Neural cell (in vitro differentiated cells): ENCODE results near the gene ATXN1L. TPM values are rescaled to one million over a fixed set of nuclear protein-coding genes. Genes with fewer than 3 reads are reported as not detected.
A peak's percentile ranks its signal among the peaks of the same experiment; 100 is the strongest.

Experiments
- H2AFZ ChIP-seq: fragments of 200-600, 300-800 bp; sonication (generic), shearing (Covaris generic); 2 replicates; pipeline ENCODE4 v1.6.0; 2014; ENCODE audit warnings: low read depth, mild to moderate bottlenecking, antibody characterized with exemption, low read length, moderate library complexity
- H3F3A ChIP-seq: fragments of 200-600 bp; shearing (Covaris generic); 2 replicates; pipeline ENCODE4 v1.6.1; 2016; ENCODE audit warnings: mild to moderate bottlenecking, moderate library complexity, mixed read lengths, antibody characterized with exemption, low read length; ENCODE audit not compliant: insufficient read depth, poor library complexity, severe bottlenecking
- H3K27ac ChIP-seq: fragments of 200-600, 300-800 bp; sonication (generic), shearing (Covaris generic); 2 replicates; pipeline ENCODE4 v1.5.1; 2014; ENCODE audit warnings: mild to moderate bottlenecking, low read length, moderate library complexity
- H3K27me3 ChIP-seq: fragments of 300-800, 200-600 bp; sonication (generic), shearing (Covaris generic); 2 replicates; pipeline ENCODE4 v1.6.0; 2014; ENCODE audit warnings: mild to moderate bottlenecking, low read depth, low read length, moderate library complexity; ENCODE audit not compliant: insufficient read depth
- H3K36me3 ChIP-seq: fragments of 300-800, 200-600 bp; sonication (generic), shearing (Covaris generic); 2 replicates; pipeline ENCODE4 v1.5.1; 2014; ENCODE audit warnings: mild to moderate bottlenecking, antibody characterized with exemption, low read length, moderate library complexity; ENCODE audit not compliant: insufficient read depth
- H3K4me2 ChIP-seq: fragments of 300-800, 200-600 bp; sonication (generic), shearing (Covaris generic); 2 replicates; pipeline ENCODE4 v1.6.0; 2014; ENCODE audit warnings: mild to moderate bottlenecking, low read length
- H3K4me3 ChIP-seq: fragments of 300-800, 200-600 bp; sonication (generic), shearing (Covaris generic); 2 replicates; pipeline ENCODE4 v1.5.1; 2014; ENCODE audit warnings: mild to moderate bottlenecking, low read length, moderate library complexity
- H3K79me2 ChIP-seq: fragments of 200-600 bp; shearing (Covaris generic); replicated peaks from 2 replicates; pipeline ENCODE4 v1.6.0; 2014; ENCODE audit warnings: mild to moderate bottlenecking, low read length, moderate library complexity; ENCODE audit not compliant: insufficient read depth
- H3K9ac ChIP-seq: fragments of 300-800, 200-600 bp; sonication (generic), shearing (Covaris generic); 2 replicates; pipeline ENCODE4 v1.6.1; 2016; ENCODE audit warnings: mild to moderate bottlenecking, low read length, mixed read lengths
- H3K9me2 ChIP-seq: fragments of 200-600 bp; shearing (Covaris generic); 2 replicates; pipeline ENCODE4 v1.6.1; 2016; ENCODE audit warnings: mild to moderate bottlenecking, low read length, mixed read lengths; ENCODE audit not compliant: insufficient read depth
- H3K9me3 ChIP-seq: fragments of 200-600, 300-800 bp; sonication (generic), shearing (Covaris generic); 2 replicates; pipeline ENCODE4 v1.6.1; 2016; ENCODE audit warnings: mild to moderate bottlenecking, mixed run types, low read length, moderate library complexity, mixed read lengths
- H4K20me1 ChIP-seq: fragments of 200-600 bp; shearing (Covaris generic); 2 replicates; pipeline ENCODE4 v1.6.1; 2016; ENCODE audit warnings: mild to moderate bottlenecking, mixed run types; ENCODE audit not compliant: insufficient read depth
- CTCF ChIP-seq: fragments of 450-650 bp; IDR thresholded peaks from 2 replicates; pipeline ENCODE4 v1.5.1; 2014; ENCODE audit warnings: antibody characterized with exemption, mild to moderate bottlenecking, moderate library complexity; ENCODE audit not compliant: poor library complexity, severe bottlenecking
- EP300 ChIP-seq: fragments of 450-650 bp; conservative IDR thresholded peaks from 2 replicates; pipeline ENCODE4 v1.6.1; 2014; ENCODE audit warnings: antibody characterized with exemption, mild to moderate bottlenecking, moderate library complexity; ENCODE audit not compliant: poor library complexity, severe bottlenecking
- EZH2 ChIP-seq: fragments of 200-600, 300-800 bp; shearing (Covaris generic), sonication (generic); IDR thresholded peaks from 2 replicates; pipeline ENCODE4 v1.6.1; 2014; ENCODE audit warnings: antibody characterized with exemption, low read length, borderline replicate concordance, mild to moderate bottlenecking; ENCODE audit not compliant: insufficient read depth, poor library complexity, severe bottlenecking
- MXI1 ChIP-seq: fragments of 450-650 bp; conservative IDR thresholded peaks from 2 replicates; pipeline ENCODE4 v1.6.1; 2014; ENCODE audit warnings: antibody characterized with exemption, mild to moderate bottlenecking; ENCODE audit not compliant: poor library complexity, severe bottlenecking
- POLR2AphosphoS5 ChIP-seq: IDR thresholded peaks from 2 replicates; pipeline ENCODE4 v1.6.1; 2012
- RAD21 ChIP-seq: fragments of 450-650 bp; conservative IDR thresholded peaks from 2 replicates; pipeline ENCODE4 v1.6.1; 2014; ENCODE audit warnings: antibody characterized with exemption, mild to moderate bottlenecking, moderate library complexity
- SMC3 ChIP-seq: fragments of 450-650 bp; conservative IDR thresholded peaks from 2 replicates; pipeline ENCODE4 v1.6.1; 2014; ENCODE audit warnings: antibody characterized with exemption, mild to moderate bottlenecking, moderate library complexity; ENCODE audit not compliant: poor library complexity
- TAF1 ChIP-seq: IDR thresholded peaks from 2 replicates; pipeline ENCODE4 v1.6.1; 2012; ENCODE audit warnings: low read depth
- polyA plus RNA-seq: library from polyadenylated mRNA; depleted of rRNA; stranded (reverse); fragments of >200 nt; gene quantifications from 2 replicates; pipeline ENCODE4 v1.2.3, GENCODE V29; 2014
- TF ChIP-seq, protein P1 (sequence below): IDR thresholded peaks from 2 replicates; pipeline ENCODE4 v1.6.1; 2012; ENCODE audit warnings: borderline replicate concordance

ATXN1L gene
- polyA plus RNA-seq, 1 donor from 2014 or later, result 9.5 TPM

DNA sequence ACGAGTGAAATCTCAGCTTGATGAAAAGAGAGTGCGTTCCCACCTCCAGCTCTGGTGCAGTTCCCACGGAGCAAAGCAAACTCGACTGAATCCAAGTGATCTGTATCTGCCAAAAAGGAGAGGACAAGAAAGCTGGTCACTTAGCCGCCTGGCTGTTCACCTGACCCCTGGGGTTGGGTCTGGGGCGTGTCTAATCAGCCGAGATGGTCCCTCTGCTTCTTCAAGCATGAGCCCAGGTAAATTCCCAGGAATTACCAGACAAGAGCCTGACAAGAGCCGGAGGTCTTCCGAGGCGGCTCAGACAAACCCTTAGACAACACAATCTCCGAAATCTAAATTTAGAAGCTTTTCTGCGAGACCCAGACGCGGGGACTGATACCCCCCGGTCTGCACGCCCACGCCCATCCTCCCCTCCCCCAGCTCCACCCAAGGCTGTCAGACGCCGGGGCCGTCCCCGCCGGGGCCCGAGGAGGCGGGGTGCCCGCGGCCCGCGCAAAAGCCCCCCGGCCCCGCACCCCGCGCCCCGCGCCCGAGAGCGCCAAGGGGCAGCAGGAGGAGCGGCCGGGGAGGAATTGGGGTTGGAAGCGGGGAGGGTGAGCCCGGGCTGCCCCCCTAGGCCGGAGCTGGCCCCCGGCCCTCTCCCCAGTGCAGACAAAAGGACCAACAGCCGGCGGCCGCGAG, 37.5 kb downstream of the ATXN1L start:
- Histone ChIP-seq H3K4me3 (peak overlapping the region; percentile 81), H3K9ac (peak overlapping the region; percentile 99), H3F3A (peaks cover 4% of the 10 kb centered on the region), H3K9me2 (no peaks in the 10 kb centered on the region), H2AFZ (peak overlapping the region; percentile 51), H4K20me1 (peaks cover 5% of the 10 kb centered on the region), H3K27me3 (no peaks in the 10 kb centered on the region), H3K36me3 (peaks cover 11% of the 10 kb centered on the region), H3K4me2 (peak overlapping the region; percentile 100), H3K9me3 (no peaks in the 10 kb centered on the region), H3K27ac (peak overlapping the region; percentile 99), H3K79me2 (peaks cover 42% of the 10 kb centered on the region)
- TF ChIP-seq TAF1 (no peak), CTCF (no peak), MXI1 (peak; percentile 16)
- TF ChIP-seq, protein P1, sequence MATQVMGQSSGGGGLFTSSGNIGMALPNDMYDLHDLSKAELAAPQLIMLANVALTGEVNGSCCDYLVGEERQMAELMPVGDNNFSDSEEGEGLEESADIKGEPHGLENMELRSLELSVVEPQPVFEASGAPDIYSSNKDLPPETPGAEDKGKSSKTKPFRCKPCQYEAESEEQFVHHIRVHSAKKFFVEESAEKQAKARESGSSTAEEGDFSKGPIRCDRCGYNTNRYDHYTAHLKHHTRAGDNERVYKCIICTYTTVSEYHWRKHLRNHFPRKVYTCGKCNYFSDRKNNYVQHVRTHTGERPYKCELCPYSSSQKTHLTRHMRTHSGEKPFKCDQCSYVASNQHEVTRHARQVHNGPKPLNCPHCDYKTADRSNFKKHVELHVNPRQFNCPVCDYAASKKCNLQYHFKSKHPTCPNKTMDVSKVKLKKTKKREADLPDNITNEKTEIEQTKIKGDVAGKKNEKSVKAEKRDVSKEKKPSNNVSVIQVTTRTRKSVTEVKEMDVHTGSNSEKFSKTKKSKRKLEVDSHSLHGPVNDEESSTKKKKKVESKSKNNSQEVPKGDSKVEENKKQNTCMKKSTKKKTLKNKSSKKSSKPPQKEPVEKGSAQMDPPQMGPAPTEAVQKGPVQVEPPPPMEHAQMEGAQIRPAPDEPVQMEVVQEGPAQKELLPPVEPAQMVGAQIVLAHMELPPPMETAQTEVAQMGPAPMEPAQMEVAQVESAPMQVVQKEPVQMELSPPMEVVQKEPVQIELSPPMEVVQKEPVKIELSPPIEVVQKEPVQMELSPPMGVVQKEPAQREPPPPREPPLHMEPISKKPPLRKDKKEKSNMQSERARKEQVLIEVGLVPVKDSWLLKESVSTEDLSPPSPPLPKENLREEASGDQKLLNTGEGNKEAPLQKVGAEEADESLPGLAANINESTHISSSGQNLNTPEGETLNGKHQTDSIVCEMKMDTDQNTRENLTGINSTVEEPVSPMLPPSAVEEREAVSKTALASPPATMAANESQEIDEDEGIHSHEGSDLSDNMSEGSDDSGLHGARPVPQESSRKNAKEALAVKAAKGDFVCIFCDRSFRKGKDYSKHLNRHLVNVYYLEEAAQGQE, result peak; percentile 45

GRCh38 chr16:71883849-71884638, 38.3 kb downstream of the ATXN1L start, which contains the start of gene ZNF821:
Gene ZNF821 (minus strand): TSS chr16:71884182. CDS start chr16:71879946, 4,236 bp downstream.
- H3K79me2 ChIP-seq, result peaks cover 40% of the 10 kb centered on the region
- H3K9ac ChIP-seq, result peak within 1 kb of the TSS; percentile 99
- peak; percentile 83 for TF ChIP-seq TAF1
- no peak for TF ChIP-seq RAD21
- peak; percentile 69 for TF ChIP-seq MXI1
- peak; percentile 94 for TF ChIP-seq POLR2AphosphoS5
- TF ChIP-seq CTCF, result peak; percentile 53
- no peak for TF ChIP-seq EZH2
- TF ChIP-seq EP300, result peak; percentile 60
- TF ChIP-seq, protein P1, result peak; percentile 90
- TF ChIP-seq SMC3, result peak; percentile 29
- peak within 1 kb of the TSS; percentile 99 for H3K27ac ChIP-seq
- peak within 1 kb of the TSS; percentile 100 for H2AFZ ChIP-seq
- H3K9me2 ChIP-seq, result no peaks in the 10 kb centered on the region
- H3K9me3 ChIP-seq, result no peaks in the 10 kb centered on the region
- H4K20me1 ChIP-seq, result peaks cover 5% of the 10 kb centered on the region
- H3K36me3 ChIP-seq, result peaks cover 8% of the 10 kb centered on the region
- peak within 1 kb of the TSS; percentile 100 for H3K4me2 ChIP-seq
- peak within 1 kb of the TSS; percentile 81 for H3K4me3 ChIP-seq
- H3F3A ChIP-seq, result peaks cover 4% of the 10 kb centered on the region
- no peaks in the 10 kb centered on the region for H3K27me3 ChIP-seq
